Measurements from ENCODE around the gene LLGL2. TPM values are rescaled to one million over a fixed set of nuclear protein-coding genes. Genes with fewer than 3 reads are reported as not detected.
A peak's percentile ranks its signal among the peaks of the same experiment; 100 is the strongest.

Gene LLGL2
- total RNA-seq, 5 donors from 2014 or later (not counting 1 experiment from before 2014, with no cell fraction given), result 31.2 to 75.7 (median 53.4) TPM

DNA sequence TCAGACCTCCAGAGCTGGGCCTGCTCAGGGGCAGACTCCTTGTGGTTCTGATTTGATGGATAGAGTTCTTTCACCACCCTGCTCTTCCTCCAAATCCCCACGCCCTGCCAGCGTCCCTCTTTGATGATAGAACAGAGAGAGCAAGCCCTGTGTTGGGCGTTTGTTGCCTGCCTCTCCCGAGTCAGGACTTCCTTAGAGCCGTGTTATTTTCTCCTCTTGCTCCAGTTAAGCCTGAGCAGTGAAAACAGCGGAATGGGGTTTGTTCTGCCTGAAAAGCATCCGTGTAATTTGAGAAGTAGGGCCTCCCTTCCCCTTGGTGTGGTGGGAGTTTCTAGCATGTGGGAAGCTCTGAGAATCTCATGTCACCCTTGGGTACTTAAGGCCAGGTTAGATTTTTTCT lies 47.0 kb upstream of the LLGL2 start:
- POLR2A ChIA-PET, result no interaction called here
- no peaks in the 10 kb centered on the region for H3K9me3 ChIP-seq

DNA sequence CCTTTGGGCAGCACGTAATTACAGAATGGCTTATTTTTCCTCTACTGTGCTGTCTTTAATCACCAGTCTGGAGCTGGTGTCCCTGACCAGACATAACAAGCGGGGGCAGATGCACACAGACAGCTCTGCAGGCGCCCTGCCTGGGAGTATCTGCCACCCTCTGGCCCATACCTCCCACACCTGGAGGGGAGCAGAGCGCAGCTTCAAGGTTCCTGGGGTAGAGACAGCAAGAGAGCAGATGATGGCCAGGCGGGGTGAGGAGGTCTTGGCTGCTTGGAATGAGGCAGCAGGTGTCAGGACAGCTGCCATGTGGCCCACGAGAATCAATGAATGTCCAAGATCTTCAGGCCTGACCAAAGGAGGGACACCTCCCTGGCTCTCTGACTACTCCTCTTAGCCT lies 45.2 kb upstream of the LLGL2 start:
- ChIA-PET POLR2A (interaction anchor here (0.5 kb wide), 2 partner anchors 39 to 100 kb away, joined by 3 read pairs; no protein-coding TSS in a partner anchor), CTCF (no interaction called here)
- Mint-ChIP-seq H3K9me3 (no peaks in the 10 kb centered on the region), H3K27me3 (no peaks in the 10 kb centered on the region), H3K36me3 (peaks cover 9% of the 10 kb centered on the region), H3K4me1 (peaks cover 2 to 10% (median 10%) of the 10 kb centered on the region in 3 donors), H3K27ac (no peak overlapping the region), H3K4me3 (no peak overlapping the region)
- Histone ChIP-seq H3K9me3 (no peaks in the 10 kb centered on the region), H3K27me3 (replicated peaks in 1 of 2; ENCODE audit: control insufficient read depth in 2 of 2, extremely low read depth in 1 of 2, insufficient read depth in 2 of 2, low read length in 1 of 2) (no peaks in the 10 kb centered on the region), H3K27ac (ENCODE audit: low read length) (no peak overlapping the region), H3K4me3 (ENCODE audit: control insufficient read depth in 1 of 2, extremely low read depth in 1 of 2, low read length in 1 of 2) (no peak overlapping the region), H3K36me3 (ENCODE audit: control insufficient read depth in 2 of 2, extremely low read depth in 1 of 2, insufficient read depth in 1 of 2, low read length in 1 of 2) (peaks cover 0 to 6% of the 10 kb centered on the region in 2 donors), H3K4me1 (ENCODE audit: control insufficient read depth in 1 of 2, extremely low read depth in 1 of 2, insufficient read depth in 2 of 2, low read length in 2 of 2) (no peaks in the 10 kb centered on the region)
- no peak for DNase-seq
- WGBS (ENCODE audit: insufficient coverage), result 92% methylated on average over 4 of the region's 6 CpGs
- ATAC-seq (replicated peaks in 1 of 4), result no peak

More for the DNA sequence above, 47.0 kb upstream of the LLGL2 start:
- no peak overlapping the region for H3K27ac ChIP-seq (ENCODE audit: low read length)
- no peaks in the 10 kb centered on the region for H3K4me1 ChIP-seq (ENCODE audit: control insufficient read depth in 1 of 2, extremely low read depth in 1 of 2, insufficient read depth in 2 of 2, low read length in 2 of 2)
- H3K4me3 ChIP-seq (ENCODE audit: control insufficient read depth in 1 of 2, extremely low read depth in 1 of 2, low read length in 1 of 2), result no peak overlapping the region
- no peaks in the 10 kb centered on the region for H3K27me3 ChIP-seq (replicated peaks in 1 of 2; ENCODE audit: control insufficient read depth in 2 of 2, extremely low read depth in 1 of 2, insufficient read depth in 2 of 2, low read length in 1 of 2)
- Mint-ChIP-seq H3K4me3 (no peak overlapping the region), H3K27me3 (no peaks in the 10 kb centered on the region), H3K27ac (no peak overlapping the region), H3K4me1 (peaks cover 0 to 10% (median 7%) of the 10 kb centered on the region in 3 donors), H3K36me3 (peaks cover 6% of the 10 kb centered on the region), H3K9me3 (no peaks in the 10 kb centered on the region)
- WGBS (ENCODE audit: insufficient coverage), result 89% methylated on average over 4 of the region's 7 CpGs
- ATAC-seq (replicated peaks in 1 of 4) (no peak), DNase-seq (no peak)
- CTCF ChIA-PET, result no interaction called here
- H3K36me3 ChIP-seq (ENCODE audit: control insufficient read depth in 2 of 2, extremely low read depth in 1 of 2, insufficient read depth in 1 of 2, low read length in 1 of 2), result peaks cover 0 to 13% of the 10 kb centered on the region in 2 donors

DNA sequence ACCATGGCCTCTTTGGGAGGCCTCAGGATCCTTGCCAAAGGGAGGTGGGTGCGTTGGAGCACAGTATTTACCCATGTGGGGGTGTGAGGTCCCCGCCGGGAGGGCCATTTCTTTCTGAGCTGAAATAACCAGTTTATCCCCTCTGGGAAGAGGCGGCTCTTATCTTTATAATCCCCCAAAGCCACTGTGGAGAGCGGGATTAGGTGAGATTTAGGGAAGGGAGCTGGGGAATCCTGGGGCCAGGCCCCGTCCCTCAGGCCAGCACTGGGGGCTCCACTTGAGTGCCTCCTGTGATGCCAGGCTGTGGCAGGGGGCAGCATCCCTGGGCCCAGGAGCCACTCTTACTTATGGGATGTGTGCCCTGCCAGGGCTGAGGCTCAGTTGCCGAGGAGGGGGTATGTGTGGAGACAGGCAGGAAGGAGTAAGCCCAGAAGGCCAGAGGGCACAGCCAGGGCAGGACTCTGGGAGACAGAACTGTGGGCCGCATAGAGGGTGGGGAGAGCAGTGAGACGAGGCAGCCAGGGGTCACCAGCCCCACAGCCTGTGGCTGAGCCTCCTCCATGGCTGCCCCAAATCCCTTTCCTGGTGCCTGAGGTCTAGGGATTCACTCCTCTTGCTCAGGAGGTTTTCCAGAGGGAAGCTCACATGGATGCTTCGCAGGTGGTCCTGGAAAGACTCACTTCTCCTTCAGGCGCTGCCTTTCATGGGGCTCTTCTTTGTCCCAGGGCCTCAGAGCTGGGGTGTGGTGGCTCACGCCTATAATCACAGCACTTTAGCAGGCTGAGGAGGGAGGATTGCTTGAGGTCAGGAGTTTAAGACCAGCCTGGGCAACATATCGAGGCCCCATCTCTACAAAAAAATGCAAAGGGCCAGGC lies 44.1 kb upstream of the LLGL2 start:
- 89% methylated on average over 6 of the region's 13 CpGs for WGBS (ENCODE audit: insufficient coverage)
- ChIA-PET CTCF (no interaction called here), POLR2A (no interaction called here)
- no peak overlapping the region for H3K27ac ChIP-seq (ENCODE audit: low read length)
- H3K4me3 ChIP-seq (ENCODE audit: control insufficient read depth in 1 of 2, extremely low read depth in 1 of 2, low read length in 1 of 2), result no peak overlapping the region
- no peaks in the 10 kb centered on the region for H3K9me3 Mint-ChIP-seq
- H3K27me3 Mint-ChIP-seq, result no peaks in the 10 kb centered on the region
- H3K9me3 ChIP-seq, result no peaks in the 10 kb centered on the region
- H3K27me3 ChIP-seq (replicated peaks in 1 of 2; ENCODE audit: control insufficient read depth in 2 of 2, extremely low read depth in 1 of 2, insufficient read depth in 2 of 2, low read length in 1 of 2), result no peaks in the 10 kb centered on the region
- no peak overlapping the region for H3K27ac Mint-ChIP-seq
- peaks cover 0 to 1% of the 10 kb centered on the region in 2 experiments for H3K4me1 ChIP-seq (ENCODE audit: control insufficient read depth in 1 of 2, extremely low read depth in 1 of 2, insufficient read depth in 2 of 2, low read length in 2 of 2)
- peaks cover 6 to 14% (median 13%) of the 10 kb centered on the region in 3 donors for H3K4me1 Mint-ChIP-seq
- ATAC-seq (replicated peaks in 1 of 4), result no peak
- no peak for DNase-seq
- no peak overlapping the region for H3K4me3 Mint-ChIP-seq
- H3K36me3 Mint-ChIP-seq, result peaks cover 12% of the 10 kb centered on the region
- H3K36me3 ChIP-seq (ENCODE audit: control insufficient read depth in 2 of 2, extremely low read depth in 1 of 2, insufficient read depth in 1 of 2, low read length in 1 of 2), result peaks cover 0 to 2% of the 10 kb centered on the region in 2 donors

DNA sequence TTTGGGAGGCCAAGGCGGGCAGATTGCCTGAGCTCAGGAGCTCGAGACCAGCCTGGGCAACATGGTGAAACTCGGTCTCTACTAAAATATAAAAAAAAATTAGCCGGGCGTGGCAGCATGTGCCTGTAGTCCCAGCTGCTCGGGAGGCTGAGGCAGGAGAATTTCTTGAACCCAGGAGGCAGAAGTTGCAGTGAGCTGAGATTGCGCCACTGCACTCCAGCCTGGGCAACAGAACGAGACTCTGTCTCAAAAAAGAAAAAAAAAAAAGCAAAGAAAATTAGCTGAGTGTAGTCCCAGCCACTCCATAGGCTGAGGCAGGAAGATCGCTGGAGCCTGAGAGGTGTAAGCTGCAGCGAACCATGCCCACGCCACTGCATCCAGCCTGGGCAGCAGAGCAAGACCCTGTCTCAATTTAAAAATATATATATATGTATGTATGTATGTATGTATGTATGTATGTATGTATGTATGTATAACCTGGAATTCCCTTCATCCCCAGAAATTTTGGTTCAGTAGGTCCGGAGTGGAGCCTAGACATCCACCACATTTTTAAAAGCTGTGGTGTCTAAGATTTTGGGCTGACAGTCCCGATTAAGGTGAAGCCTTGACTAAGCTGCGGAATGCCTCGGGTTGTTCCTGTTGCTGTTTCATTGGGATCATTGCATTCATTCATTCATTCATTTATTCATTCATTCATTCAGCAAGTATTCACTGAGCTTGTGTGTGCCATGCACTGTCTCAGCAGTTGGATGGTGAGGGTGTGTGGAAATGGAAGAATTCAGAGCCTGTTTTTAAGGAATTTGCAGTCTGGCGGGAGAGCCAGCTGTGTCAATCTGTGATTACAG lies 43.2 kb upstream of the LLGL2 start:
- ATAC-seq (replicated peaks in 1 of 4), result no peak
- no peak for DNase-seq
- CTCF ChIA-PET, result no interaction called here
- Histone ChIP-seq H3K4me1 (ENCODE audit: control insufficient read depth in 1 of 2, extremely low read depth in 1 of 2, insufficient read depth in 2 of 2, low read length in 2 of 2) (peaks cover 5 to 10% of the 10 kb centered on the region in 2 experiments), H3K36me3 (ENCODE audit: control insufficient read depth in 2 of 2, extremely low read depth in 1 of 2, insufficient read depth in 1 of 2, low read length in 1 of 2) (no peaks in the 10 kb centered on the region), H3K9me3 (no peaks in the 10 kb centered on the region), H3K27me3 (replicated peaks in 1 of 2; ENCODE audit: control insufficient read depth in 2 of 2, extremely low read depth in 1 of 2, insufficient read depth in 2 of 2, low read length in 1 of 2) (no peaks in the 10 kb centered on the region), H3K27ac (ENCODE audit: low read length) (no peak overlapping the region), H3K4me3 (ENCODE audit: control insufficient read depth in 1 of 2, extremely low read depth in 1 of 2, low read length in 1 of 2) (no peak overlapping the region)
- peaks cover 17% of the 10 kb centered on the region for H3K36me3 Mint-ChIP-seq
- peaks cover 15 to 22% (median 20%) of the 10 kb centered on the region in 3 donors for H3K4me1 Mint-ChIP-seq
- H3K4me3 Mint-ChIP-seq, result no peak overlapping the region
- H3K27ac Mint-ChIP-seq, result no peak overlapping the region
- POLR2A ChIA-PET, result no interaction called here
- no peaks in the 10 kb centered on the region for H3K27me3 Mint-ChIP-seq
- H3K9me3 Mint-ChIP-seq, result no peaks in the 10 kb centered on the region
- WGBS (ENCODE audit: insufficient coverage), result 98% methylated on average over 6 of the region's 16 CpGs

DNA sequence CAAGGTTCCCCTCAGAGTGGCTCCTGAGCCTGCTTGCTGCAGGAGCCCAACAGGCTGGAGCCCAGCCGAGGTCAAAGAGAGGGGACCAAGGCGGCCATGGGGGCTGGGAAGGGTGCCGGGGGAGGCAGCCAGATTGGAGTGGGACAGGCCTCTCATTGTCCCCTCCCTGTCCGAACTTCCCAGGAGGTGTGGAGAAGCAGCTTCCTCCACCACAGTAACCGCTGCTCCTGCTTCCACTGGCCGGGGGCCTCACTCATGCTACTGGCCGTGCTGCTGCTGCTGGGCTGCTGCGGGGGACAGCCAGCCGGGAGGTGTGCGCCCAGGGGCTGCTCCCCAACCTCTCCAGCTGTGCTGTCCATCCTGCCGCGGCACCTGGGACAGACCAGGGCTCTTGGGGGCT lies 39.8 kb upstream of the LLGL2 start:
- CTCF ChIA-PET, result no interaction called here
- POLR2A ChIA-PET, result no interaction called here
- Histone ChIP-seq H3K27me3 (replicated peaks in 1 of 2; ENCODE audit: control insufficient read depth in 2 of 2, extremely low read depth in 1 of 2, insufficient read depth in 2 of 2, low read length in 1 of 2) (no peaks in the 10 kb centered on the region), H3K36me3 (ENCODE audit: control insufficient read depth in 2 of 2, extremely low read depth in 1 of 2, insufficient read depth in 1 of 2, low read length in 1 of 2) (peaks cover 0 to 4% of the 10 kb centered on the region in 2 donors), H3K4me3 (ENCODE audit: control insufficient read depth in 1 of 2, extremely low read depth in 1 of 2, low read length in 1 of 2) (no peak overlapping the region), H3K27ac (ENCODE audit: low read length) (no peak overlapping the region), H3K9me3 (no peaks in the 10 kb centered on the region), H3K4me1 (ENCODE audit: control insufficient read depth in 1 of 2, extremely low read depth in 1 of 2, insufficient read depth in 2 of 2, low read length in 2 of 2) (peaks cover 13 to 32% of the 10 kb centered on the region in 2 experiments)
- Mint-ChIP-seq H3K27me3 (no peaks in the 10 kb centered on the region), H3K4me1 (peaks cover 31 to 33% (median 32%) of the 10 kb centered on the region in 3 donors), H3K9me3 (no peaks in the 10 kb centered on the region), H3K36me3 (peaks cover 22% of the 10 kb centered on the region), H3K4me3 (no peak overlapping the region), H3K27ac (no peak overlapping the region)
- ATAC-seq (replicated peaks in 1 of 4) (no peak), DNase-seq (no peak)
- 98% methylated on average over 8 of the region's 12 CpGs for WGBS (ENCODE audit: insufficient coverage)

DNA sequence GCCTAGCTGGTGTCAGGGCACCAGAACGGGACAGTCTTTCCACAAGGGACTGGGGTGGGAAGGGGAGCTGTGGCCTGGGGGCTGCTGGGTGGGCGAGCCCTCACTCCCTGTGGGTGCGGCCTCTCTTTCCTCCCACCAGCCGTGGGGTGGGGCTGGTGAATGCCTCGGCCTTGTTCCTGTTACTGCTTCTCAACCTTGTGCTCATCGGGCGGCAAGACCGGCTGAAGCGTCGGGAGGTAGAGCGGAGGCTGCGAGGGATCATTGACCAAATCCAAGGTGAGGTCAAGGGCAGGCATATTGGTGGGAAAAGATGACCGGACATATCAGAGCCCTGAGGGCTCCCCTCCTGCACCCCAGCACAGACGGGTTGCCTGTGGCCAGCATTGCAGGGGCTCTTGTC lies 39.3 kb upstream of the LLGL2 start:
- Histone ChIP-seq H3K36me3 (ENCODE audit: control insufficient read depth in 2 of 2, extremely low read depth in 1 of 2, insufficient read depth in 1 of 2, low read length in 1 of 2) (peaks cover 0 to 9% of the 10 kb centered on the region in 2 donors), H3K4me3 (ENCODE audit: control insufficient read depth in 1 of 2, extremely low read depth in 1 of 2, low read length in 1 of 2) (no peak overlapping the region), H3K4me1 (ENCODE audit: control insufficient read depth in 1 of 2, extremely low read depth in 1 of 2, insufficient read depth in 2 of 2, low read length in 2 of 2) (peaks cover 13 to 32% of the 10 kb centered on the region in 2 experiments), H3K27me3 (replicated peaks in 1 of 2; ENCODE audit: control insufficient read depth in 2 of 2, extremely low read depth in 1 of 2, insufficient read depth in 2 of 2, low read length in 1 of 2) (no peaks in the 10 kb centered on the region), H3K9me3 (no peaks in the 10 kb centered on the region), H3K27ac (ENCODE audit: low read length) (no peak overlapping the region)
- 94% methylated on average over 10 of the region's 14 CpGs for WGBS (ENCODE audit: insufficient coverage)
- peaks cover 22% of the 10 kb centered on the region for H3K36me3 Mint-ChIP-seq
- no peaks in the 10 kb centered on the region for H3K9me3 Mint-ChIP-seq
- H3K4me1 Mint-ChIP-seq, result peaks cover 30 to 33% (median 32%) of the 10 kb centered on the region in 3 donors
- ChIA-PET POLR2A (no interaction called here), CTCF (interaction anchor here in 1 of 2 donors (0.9 kb wide), 1 partner anchor 438 kb away, joined by 3 read pairs; no protein-coding TSS in a partner anchor)
- DNase-seq (no peak), ATAC-seq (replicated peaks in 1 of 4) (no peak)
- peak overlapping the region in 1 of 3 donors; percentile 79 for H3K4me3 Mint-ChIP-seq
- no peaks in the 10 kb centered on the region for H3K27me3 Mint-ChIP-seq
- H3K27ac Mint-ChIP-seq, result peak overlapping the region; percentile 98 to 99

All from T-cell (primary cell).